GM12878 (cell line): Measurements from ENCODE around the gene PRCC.

Experiments used
- CBX3 ChIP-seq: fragments of 200-600 bp; sonication (generic); IDR thresholded peaks from 2 replicates; pipeline ENCODE4 v1.6.1; 2016; ENCODE audit warnings: low read depth, borderline replicate concordance
- POLR2A ChIP-seq: IDR thresholded peaks from 2 replicates; pipeline ENCODE4 v1.6.1; 2011; ENCODE audit warnings: low read depth, mild to moderate bottlenecking, low read length

DNA sequence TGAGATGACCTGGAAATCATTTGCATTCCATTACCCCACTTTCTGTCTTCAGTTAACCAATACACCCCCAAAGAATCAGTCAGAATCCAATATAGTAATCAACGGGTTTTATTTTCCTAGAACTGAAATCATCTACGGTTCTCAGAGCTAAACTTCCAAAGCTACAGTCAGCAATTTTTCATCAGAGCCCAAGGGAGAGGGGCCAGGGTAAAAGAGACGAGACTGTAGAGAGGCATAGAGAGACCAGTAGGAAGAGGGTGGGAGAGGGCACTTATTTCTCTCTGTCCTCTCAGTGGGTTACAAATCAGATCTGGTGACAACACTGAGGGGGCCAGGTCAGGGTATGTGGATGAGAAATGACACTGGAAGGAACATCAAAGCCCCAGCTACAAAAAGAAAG lies 25.3 kb upstream of the PRCC start:
- no peak for TF ChIP-seq POLR2A
- TF ChIP-seq CBX3 = no peak
